Ishikawa (cell line): Measurements from ENCODE around the gene CAMKK1.

Experiments
- EGR1 ChIP-seq: IDR thresholded peaks from 2 replicates; pipeline ENCODE4 v1.6.1; 2012
- EP300 ChIP-seq: IDR thresholded peaks from 2 replicates; pipeline ENCODE4 v1.6.1; 2012; ENCODE audit warnings: borderline replicate concordance
- FOXM1 ChIP-seq: IDR thresholded peaks from 2 replicates; pipeline ENCODE4 v1.6.1; 2012; ENCODE audit warnings: low read depth, borderline replicate concordance
- RAD21 ChIP-seq: IDR thresholded peaks from 2 replicates; pipeline ENCODE4 v1.6.1; 2012; ENCODE audit warnings: low read depth
- REST ChIP-seq: IDR thresholded peaks from 2 replicates; pipeline ENCODE4 v1.6.1; 2012; ENCODE audit warnings: low read depth, mild to moderate bottlenecking
- TAF1 ChIP-seq: IDR thresholded peaks from 2 replicates; pipeline ENCODE4 v1.6.1; 2012; ENCODE audit warnings: low read depth, mild to moderate bottlenecking
- TCF12 ChIP-seq: IDR thresholded peaks from 2 replicates; pipeline ENCODE4 v1.6.1; 2012; ENCODE audit warnings: low read depth
- TEAD4 ChIP-seq: IDR thresholded peaks from 2 replicates; pipeline ENCODE4 v1.6.1; 2012
- YY1 ChIP-seq: IDR thresholded peaks from 2 replicates; pipeline ENCODE4 v1.6.1; 2012; ENCODE audit warnings: low read depth
- TF ChIP-seq, protein P1 (sequence below): IDR thresholded peaks from 2 replicates; pipeline ENCODE4 v1.6.1; 2012

- TF ChIP-seq YY1 (no peak), REST (no peak), EP300 (no peak), FOXM1 (no peak), TEAD4 (no peak), TCF12 (no peak), TAF1 (no peak), EGR1 (no peak), RAD21 (no peak)
- TF ChIP-seq, protein P1, sequence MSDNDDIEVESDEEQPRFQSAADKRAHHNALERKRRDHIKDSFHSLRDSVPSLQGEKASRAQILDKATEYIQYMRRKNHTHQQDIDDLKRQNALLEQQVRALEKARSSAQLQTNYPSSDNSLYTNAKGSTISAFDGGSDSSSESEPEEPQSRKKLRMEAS = no peak
Measured at GRCh38 chr17:3887804-3888203, 5.0 kb downstream of the CAMKK1 start.
